H1 (cell line): ENCODE results near the gene TPP2.

ENCODE experiments used
- BACH1 ChIP-seq: IDR thresholded peaks from 2 replicates; pipeline ENCODE4 v1.6.1; 2012; ENCODE audit warnings: low read length, improper control_type of control experiment
- CREB1 ChIP-seq: IDR thresholded peaks from 2 replicates; pipeline ENCODE4 v1.6.1; 2012; ENCODE audit warnings: inconsistent platforms
- EGR1 ChIP-seq: IDR thresholded peaks from 2 replicates; pipeline ENCODE4 v1.6.1; 2011; ENCODE audit warnings: low read depth, low read length, borderline replicate concordance
- EP300 ChIP-seq, 2 experiments: IDR thresholded peaks; 1 replicate in 1 of 2; 2 replicates in 1 of 2; pipeline ENCODE4 v1.6.1; 2011 to 2012; ENCODE audit warnings: low read depth in 2 of 2, low read length in 2 of 2, mild to moderate bottlenecking in 2 of 2, borderline replicate concordance in 1 of 2, inconsistent platforms in 1 of 2, moderate library complexity in 1 of 2
- JUN ChIP-seq: IDR thresholded peaks from 2 replicates; pipeline ENCODE4 v1.6.1; 2011; ENCODE audit warnings: low read depth, mild to moderate bottlenecking, improper control_type of control experiment, low read length
- POLR2A ChIP-seq, 2 experiments: IDR thresholded peaks; 1 replicate in 1 of 2; 2 replicates in 1 of 2; pipeline ENCODE4 v1.6.1; 2011; ENCODE audit warnings: low read depth in 2 of 2, low read length in 2 of 2, mild to moderate bottlenecking in 2 of 2; ENCODE audit errors: control extremely low read depth in 1 of 2
- RAD21 ChIP-seq, 2 experiments: IDR thresholded peaks in 1 of 2; conservative IDR thresholded peaks in 1 of 2; 2 replicates each; pipeline ENCODE4 v1.6.1; 2011; ENCODE audit warnings: low read depth in 2 of 2, low read length in 2 of 2, improper control_type of control experiment in 1 of 2, inconsistent platforms in 1 of 2, mild to moderate bottlenecking in 1 of 2, moderate library complexity in 1 of 2
- RFX5 ChIP-seq: IDR thresholded peaks from 2 replicates; pipeline ENCODE4 v1.6.1; 2011; ENCODE audit warnings: low read depth, low read length, improper control_type of control experiment, borderline replicate concordance
- YY1 ChIP-seq: IDR thresholded peaks from 2 replicates; pipeline ENCODE4 v1.6.1; 2011; ENCODE audit warnings: low read depth, mild to moderate bottlenecking, low read length
- TF ChIP-seq, protein P1 (sequence below), 3 experiments: IDR thresholded peaks; 1 replicate in 2 of 3; 2 replicates in 1 of 3; pipeline versions ENCODE4 v1.5.1 to v1.6.1; 2011; ENCODE audit warnings: low read length in 3 of 3, mild to moderate bottlenecking in 3 of 3, inconsistent platforms in 2 of 3, low read depth in 1 of 3, moderate library complexity in 1 of 3; ENCODE audit not compliant: insufficient read depth in 1 of 3; ENCODE audit errors: control extremely low read depth in 1 of 3
- TF ChIP-seq, protein P2 (sequence below): fragments of 300-600 bp; sonication (generic); IDR thresholded peaks from 2 replicates; pipeline ENCODE4 v1.7.1; 2012; ENCODE audit warnings: low read length, moderate library complexity, mild to moderate bottlenecking, inconsistent platforms; ENCODE audit not compliant: insufficient replicate concordance

DNA sequence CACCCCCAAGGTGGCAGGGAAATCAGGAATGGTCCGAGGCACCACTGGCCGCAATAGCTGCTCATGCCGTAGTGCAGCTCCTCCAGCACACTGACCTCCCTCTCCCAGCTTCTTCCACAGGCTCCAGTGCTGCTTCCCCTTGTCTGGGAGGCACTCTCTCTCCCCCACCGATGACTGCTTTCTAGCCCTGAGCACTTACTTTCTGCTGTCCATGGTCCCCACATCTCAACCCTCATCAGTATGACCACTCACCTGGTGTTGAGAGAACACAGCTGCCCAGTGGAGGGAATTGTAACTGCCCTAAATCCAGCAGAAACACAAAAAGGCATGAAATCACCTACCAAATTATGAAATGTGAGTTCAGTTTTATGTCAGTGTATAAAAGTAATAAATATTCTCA is 28.9 kb upstream of the TPP2 start:
- TF ChIP-seq, protein P1, sequence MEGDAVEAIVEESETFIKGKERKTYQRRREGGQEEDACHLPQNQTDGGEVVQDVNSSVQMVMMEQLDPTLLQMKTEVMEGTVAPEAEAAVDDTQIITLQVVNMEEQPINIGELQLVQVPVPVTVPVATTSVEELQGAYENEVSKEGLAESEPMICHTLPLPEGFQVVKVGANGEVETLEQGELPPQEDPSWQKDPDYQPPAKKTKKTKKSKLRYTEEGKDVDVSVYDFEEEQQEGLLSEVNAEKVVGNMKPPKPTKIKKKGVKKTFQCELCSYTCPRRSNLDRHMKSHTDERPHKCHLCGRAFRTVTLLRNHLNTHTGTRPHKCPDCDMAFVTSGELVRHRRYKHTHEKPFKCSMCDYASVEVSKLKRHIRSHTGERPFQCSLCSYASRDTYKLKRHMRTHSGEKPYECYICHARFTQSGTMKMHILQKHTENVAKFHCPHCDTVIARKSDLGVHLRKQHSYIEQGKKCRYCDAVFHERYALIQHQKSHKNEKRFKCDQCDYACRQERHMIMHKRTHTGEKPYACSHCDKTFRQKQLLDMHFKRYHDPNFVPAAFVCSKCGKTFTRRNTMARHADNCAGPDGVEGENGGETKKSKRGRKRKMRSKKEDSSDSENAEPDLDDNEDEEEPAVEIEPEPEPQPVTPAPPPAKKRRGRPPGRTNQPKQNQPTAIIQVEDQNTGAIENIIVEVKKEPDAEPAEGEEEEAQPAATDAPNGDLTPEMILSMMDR (IDR thresholded peaks at IDR 0.05; ENCODE audit: control extremely low read depth in 1 of 3, insufficient read depth in 1 of 3, low read depth in 1 of 3, low read length in 3 of 3) = no peak
- no peak for TF ChIP-seq EGR1
- TF ChIP-seq RFX5 = no peak
- TF ChIP-seq YY1 = no peak
- TF ChIP-seq BACH1 = no peak
- TF ChIP-seq POLR2A (IDR thresholded peaks at IDR 0.05; ENCODE audit: control extremely low read depth in 1 of 2, low read depth in 2 of 2, low read length in 2 of 2) = no peak
- TF ChIP-seq, protein P2, sequence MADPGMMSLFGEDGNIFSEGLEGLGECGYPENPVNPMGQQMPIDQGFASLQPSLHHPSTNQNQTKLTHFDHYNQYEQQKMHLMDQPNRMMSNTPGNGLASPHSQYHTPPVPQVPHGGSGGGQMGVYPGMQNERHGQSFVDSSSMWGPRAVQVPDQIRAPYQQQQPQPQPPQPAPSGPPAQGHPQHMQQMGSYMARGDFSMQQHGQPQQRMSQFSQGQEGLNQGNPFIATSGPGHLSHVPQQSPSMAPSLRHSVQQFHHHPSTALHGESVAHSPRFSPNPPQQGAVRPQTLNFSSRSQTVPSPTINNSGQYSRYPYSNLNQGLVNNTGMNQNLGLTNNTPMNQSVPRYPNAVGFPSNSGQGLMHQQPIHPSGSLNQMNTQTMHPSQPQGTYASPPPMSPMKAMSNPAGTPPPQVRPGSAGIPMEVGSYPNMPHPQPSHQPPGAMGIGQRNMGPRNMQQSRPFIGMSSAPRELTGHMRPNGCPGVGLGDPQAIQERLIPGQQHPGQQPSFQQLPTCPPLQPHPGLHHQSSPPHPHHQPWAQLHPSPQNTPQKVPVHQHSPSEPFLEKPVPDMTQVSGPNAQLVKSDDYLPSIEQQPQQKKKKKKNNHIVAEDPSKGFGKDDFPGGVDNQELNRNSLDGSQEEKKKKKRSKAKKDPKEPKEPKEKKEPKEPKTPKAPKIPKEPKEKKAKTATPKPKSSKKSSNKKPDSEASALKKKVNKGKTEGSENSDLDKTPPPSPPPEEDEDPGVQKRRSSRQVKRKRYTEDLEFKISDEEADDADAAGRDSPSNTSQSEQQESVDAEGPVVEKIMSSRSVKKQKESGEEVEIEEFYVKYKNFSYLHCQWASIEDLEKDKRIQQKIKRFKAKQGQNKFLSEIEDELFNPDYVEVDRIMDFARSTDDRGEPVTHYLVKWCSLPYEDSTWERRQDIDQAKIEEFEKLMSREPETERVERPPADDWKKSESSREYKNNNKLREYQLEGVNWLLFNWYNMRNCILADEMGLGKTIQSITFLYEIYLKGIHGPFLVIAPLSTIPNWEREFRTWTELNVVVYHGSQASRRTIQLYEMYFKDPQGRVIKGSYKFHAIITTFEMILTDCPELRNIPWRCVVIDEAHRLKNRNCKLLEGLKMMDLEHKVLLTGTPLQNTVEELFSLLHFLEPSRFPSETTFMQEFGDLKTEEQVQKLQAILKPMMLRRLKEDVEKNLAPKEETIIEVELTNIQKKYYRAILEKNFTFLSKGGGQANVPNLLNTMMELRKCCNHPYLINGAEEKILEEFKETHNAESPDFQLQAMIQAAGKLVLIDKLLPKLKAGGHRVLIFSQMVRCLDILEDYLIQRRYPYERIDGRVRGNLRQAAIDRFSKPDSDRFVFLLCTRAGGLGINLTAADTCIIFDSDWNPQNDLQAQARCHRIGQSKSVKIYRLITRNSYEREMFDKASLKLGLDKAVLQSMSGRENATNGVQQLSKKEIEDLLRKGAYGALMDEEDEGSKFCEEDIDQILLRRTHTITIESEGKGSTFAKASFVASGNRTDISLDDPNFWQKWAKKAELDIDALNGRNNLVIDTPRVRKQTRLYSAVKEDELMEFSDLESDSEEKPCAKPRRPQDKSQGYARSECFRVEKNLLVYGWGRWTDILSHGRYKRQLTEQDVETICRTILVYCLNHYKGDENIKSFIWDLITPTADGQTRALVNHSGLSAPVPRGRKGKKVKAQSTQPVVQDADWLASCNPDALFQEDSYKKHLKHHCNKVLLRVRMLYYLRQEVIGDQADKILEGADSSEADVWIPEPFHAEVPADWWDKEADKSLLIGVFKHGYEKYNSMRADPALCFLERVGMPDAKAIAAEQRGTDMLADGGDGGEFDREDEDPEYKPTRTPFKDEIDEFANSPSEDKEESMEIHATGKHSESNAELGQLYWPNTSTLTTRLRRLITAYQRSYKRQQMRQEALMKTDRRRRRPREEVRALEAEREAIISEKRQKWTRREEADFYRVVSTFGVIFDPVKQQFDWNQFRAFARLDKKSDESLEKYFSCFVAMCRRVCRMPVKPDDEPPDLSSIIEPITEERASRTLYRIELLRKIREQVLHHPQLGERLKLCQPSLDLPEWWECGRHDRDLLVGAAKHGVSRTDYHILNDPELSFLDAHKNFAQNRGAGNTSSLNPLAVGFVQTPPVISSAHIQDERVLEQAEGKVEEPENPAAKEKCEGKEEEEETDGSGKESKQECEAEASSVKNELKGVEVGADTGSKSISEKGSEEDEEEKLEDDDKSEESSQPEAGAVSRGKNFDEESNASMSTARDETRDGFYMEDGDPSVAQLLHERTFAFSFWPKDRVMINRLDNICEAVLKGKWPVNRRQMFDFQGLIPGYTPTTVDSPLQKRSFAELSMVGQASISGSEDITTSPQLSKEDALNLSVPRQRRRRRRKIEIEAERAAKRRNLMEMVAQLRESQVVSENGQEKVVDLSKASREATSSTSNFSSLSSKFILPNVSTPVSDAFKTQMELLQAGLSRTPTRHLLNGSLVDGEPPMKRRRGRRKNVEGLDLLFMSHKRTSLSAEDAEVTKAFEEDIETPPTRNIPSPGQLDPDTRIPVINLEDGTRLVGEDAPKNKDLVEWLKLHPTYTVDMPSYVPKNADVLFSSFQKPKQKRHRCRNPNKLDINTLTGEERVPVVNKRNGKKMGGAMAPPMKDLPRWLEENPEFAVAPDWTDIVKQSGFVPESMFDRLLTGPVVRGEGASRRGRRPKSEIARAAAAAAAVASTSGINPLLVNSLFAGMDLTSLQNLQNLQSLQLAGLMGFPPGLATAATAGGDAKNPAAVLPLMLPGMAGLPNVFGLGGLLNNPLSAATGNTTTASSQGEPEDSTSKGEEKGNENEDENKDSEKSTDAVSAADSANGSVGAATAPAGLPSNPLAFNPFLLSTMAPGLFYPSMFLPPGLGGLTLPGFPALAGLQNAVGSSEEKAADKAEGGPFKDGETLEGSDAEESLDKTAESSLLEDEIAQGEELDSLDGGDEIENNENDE = no peak
- TF ChIP-seq JUN = no peak
- TF ChIP-seq RAD21 (IDR thresholded peaks at IDR 0.05 in 1 of 2, conservative IDR thresholded peaks at IDR 0.05 in 1 of 2; ENCODE audit: low read depth in 2 of 2, low read length in 2 of 2) = no peak
- no peak for TF ChIP-seq CREB1
- no peak for TF ChIP-seq EP300 (IDR thresholded peaks at IDR 0.05; ENCODE audit: borderline replicate concordance in 1 of 2, low read depth in 2 of 2, low read length in 2 of 2)
